GF-D8 (cell line): ENCODE data around the gene TMEM233.

Experiments
- DNase-seq: peaks from one replicate; lab custom pipeline; 2025; lab: John Stamatoyannopoulos, UW

TMEM233 gene

GRCh38 chr12:119593578-119594398 lies at the start of gene TMEM233:
Gene TMEM233, plus strand, starts transcription at chr12:119593774. Its CDS starts 75 bp downstream, at chr12:119593849.
- no peak for DNase-seq

DNA sequence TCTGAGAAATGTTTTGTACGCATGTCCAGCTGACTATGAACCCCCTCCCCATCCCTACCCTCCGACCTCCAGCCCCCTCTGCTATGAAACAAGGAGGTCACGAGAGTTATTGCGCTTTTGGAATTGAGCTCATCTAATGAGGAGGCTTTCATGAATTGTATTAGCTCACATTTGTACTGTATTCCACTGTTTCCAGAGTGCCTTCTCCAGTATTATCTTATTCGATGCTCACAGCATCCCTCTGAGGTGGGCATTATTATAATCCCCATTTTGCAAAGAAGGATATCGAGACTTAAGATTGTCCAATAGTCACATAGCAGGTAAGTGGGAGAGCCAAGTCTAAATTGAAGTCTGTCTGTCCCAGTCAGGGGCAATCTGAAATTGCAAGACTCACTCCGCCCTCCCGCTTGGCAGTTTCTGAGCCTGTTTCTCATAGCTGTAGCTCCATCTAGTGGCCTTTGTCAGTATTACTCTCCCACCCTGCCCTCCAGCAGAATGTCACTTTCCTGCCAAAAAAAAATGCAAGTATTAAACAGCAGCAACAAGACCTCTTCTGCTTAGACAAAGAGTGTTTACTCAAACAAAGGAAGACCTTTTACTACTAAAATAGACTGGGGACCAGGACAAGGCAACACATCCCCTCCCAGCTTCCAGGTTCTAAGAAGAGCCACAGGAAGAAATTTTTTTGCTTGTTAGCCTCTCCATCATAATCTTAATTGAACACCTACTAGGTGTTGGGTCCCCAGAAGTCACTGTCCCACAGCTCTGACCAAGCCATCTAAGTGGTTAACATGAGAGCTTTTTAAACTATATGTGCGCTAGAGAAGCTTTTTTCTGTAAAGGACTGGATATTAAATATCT lies 48.6 kb upstream of the TMEM233 start:
- no peak for DNase-seq

- no peak for DNase-seq
Observed at GRCh38 chr12:119546340-119546739, 47.2 kb upstream of the TMEM233 start.

DNA sequence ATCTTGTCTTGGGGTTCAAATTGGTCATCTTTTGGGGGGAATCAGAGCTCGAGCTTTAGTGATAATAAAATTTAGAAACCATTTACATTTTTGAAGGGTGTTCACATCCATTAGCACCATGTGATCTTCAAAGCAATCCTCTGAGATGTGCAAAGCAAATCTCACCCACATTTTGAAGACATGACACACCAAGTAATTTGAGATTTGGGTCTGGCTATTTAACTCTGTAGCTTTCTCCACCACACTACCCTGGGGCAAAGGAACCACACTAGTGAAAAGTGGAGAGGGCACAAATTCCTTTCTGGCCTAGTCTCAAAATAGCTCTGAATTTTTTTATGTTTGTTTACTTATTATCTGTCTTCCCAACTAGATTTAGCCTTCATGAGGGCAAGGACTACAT lies 46.6 kb upstream of the TMEM233 start:
- DNase-seq = no peak

DNA sequence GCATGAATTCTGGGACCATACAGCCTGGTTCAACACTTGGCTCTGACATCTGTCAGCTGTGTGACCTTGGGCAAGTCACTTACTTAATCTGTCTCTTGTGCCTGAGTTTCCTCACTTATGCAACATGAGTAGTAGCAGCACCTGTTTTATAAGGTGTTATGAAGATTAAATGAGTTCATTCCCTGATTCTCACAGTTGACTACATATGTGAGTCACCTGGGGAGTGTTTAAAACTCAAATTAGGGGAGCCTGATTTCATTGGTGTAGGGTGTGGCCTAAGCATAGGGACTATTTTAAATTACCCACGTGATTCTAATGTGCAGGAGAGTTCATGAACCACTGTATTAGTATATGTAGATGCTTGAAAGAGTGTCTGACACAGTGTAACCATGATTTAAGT lies 36.7 kb upstream of the TMEM233 start:
- DNase-seq = no peak

DNA sequence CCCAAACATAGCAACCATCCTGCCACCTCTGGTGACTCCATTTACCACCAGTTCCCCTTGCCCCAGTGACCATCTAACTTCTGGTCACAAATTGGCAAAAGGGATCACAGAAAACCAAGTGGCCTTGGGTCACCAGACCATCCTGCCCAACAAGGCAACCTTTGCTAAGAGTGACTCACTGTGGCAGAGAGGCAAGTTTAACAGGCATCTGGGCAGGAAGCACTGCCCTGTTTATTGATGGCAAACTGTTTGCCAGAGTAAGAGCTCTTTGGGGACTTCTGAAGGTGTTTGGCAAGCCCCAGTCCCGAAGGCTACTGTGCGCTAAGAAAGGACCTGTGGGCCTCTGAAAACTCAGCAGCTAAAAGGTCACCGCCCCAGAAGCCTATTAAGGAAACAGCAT lies 28.2 kb upstream of the TMEM233 start:
- no peak for DNase-seq

DNA sequence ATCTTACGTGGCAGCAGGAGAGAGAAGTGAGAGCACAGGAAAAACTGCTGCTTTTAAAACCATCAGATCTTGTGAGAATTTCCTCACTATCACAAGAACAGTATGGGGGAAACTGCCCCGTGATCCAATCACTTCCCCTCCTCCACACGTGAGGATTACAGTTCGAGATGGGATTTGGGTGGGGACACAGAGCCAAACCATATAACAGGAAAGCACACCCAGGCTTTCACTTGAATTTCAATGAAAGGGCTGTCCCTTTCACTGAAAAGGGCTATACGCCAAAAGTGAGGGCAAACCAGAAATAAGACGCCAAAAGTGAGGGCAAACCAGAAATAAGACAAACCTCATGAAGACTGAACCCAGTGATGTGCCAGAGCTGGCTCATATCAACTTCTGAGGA lies 22.8 kb upstream of the TMEM233 start:
- DNase-seq = no peak

DNA sequence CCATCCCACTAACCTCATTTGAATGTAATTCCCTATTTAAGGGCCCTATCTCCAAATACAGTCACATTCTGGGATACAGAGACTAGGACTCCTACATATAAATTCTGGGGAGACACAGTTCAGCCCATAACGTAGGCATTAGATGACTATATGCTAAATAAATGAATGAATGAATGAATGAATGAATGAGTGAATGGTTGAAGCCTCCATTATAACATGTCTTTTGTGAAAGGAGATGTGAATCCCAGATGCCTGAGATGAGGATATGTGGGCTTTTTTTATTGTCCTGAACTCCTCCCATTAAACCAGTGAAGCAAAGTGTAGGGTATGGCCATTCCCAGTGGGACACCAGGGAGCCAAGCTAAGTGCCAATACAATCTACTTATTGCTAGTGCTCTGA lies 20.5 kb upstream of the TMEM233 start:
- DNase-seq = no peak

- no peak for DNase-seq
Observed at GRCh38 chr12:119574255-119574654, 19.3 kb upstream of the TMEM233 start.

GRCh38 chr12:119576118-119576810 lies 17.3 kb upstream of the TMEM233 start:
- DNase-seq = no peak

GRCh38 chr12:119576915-119577314 lies 16.7 kb upstream of the TMEM233 start:
- no peak for DNase-seq

DNA sequence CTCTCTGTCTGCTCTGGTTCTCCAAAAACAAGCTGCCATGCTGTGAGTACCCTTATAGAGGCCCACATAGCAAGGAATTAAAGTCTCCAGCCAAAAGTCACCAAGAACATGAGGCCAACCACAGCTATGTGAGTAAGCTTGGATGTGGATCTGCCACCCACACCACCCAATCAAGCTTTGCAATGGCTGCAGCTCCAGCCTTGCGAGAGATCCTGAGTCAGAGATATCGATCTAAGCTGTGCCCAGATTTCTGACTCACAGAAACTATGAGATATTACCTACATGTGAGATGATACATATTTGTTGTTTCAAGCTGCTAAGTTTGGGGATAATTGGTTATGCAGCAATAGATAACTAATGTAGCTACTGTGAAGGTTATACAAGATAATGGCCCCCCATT lies 15.5 kb upstream of the TMEM233 start:
- DNase-seq = no peak

- no peak for DNase-seq
Observed at GRCh38 chr12:119589097-119589496, 4.5 kb upstream of the TMEM233 start.

DNA sequence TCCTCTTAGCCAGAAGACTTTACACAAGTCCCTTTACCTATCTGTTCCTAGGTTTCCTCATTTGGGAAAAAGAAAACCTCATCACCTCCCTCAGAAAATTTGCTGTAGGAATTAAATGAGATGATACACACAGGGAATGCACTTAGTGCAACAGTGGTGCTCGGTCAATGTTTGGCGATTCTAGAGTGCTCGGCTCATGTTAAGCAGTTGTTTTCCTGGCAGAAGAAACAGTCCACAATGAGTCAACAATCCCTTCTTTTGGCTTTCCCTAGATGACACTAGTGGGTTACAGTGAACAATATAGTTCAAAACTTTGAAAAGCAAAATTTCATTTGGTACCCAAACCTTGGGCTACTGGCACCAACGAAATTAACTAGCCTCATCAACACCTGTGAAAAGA lies 3.9 kb upstream of the TMEM233 start:
- no peak for DNase-seq

GRCh38 chr12:119592232-119592631 lies 1.3 kb upstream of the TMEM233 start:
- no peak for DNase-seq

DNA sequence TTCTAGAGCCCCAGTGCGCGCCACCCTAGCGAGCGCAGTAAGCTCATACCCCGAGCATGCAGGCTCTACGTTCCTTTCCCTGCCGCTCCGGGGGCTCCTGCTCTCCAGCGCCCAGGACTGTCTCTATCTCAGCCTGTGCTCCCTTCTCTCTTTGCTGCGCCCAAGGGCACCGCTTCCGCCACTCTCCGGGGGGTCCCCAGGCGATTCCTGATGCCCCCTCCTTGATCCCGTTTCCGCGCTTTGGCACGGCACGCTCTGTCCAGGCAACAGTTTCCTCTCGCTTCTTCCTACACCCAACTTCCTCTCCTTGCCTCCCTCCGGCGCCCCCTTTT lies 791 bp downstream of the TMEM233 start:
- no peak for DNase-seq

GRCh38 chr12:119594772-119595445 lies 1.3 kb downstream of the TMEM233 start:
- DNase-seq = no peak

DNA sequence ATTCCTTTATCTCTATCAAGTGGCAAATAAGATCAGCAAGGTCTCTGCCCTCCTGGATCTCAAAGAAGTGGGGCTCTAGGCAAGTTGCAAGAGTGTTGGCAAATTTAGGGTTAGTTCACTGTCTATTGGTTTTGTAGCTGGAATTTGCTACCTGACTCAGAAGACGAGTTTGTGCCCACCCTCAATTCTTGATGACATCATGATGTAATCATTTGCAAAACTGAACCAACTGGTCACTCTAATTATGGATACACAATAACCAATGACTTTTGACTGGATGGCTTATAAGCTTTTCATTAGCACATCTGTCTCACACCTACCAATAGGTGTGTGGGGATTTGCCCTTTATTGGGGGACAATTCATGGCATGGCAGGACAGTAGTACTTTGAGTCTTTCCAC lies 4.6 kb downstream of the TMEM233 start:
- DNase-seq = no peak

GRCh38 chr12:119601877-119602733 lies 8.5 kb downstream of the TMEM233 start:
- no peak for DNase-seq

DNA sequence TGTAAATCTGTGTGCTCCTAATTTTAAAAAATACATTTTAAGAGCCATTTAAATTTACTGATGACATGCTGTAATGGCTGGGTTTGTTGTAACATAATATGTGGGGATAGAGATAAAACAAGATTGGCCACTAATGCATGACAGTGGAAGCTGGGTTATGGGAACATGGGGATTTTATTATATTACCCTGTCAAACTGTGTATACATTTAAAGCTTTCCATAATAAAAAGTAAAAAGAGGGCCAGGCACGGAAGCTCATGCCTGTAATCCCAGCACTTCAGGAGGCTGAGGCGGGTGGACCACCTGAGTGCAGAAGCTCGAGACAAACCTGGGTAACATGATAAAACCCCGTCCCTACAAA lies 9.1 kb downstream of the TMEM233 start:
- DNase-seq = no peak

GRCh38 chr12:119603767-119604166 lies 10.2 kb downstream of the TMEM233 start:
- DNase-seq = no peak
